ENCODE results near the gene MED9.
"Not testable (repeated sequence)": the region's sequence is repeated elsewhere in the genome, so short reads cannot be mapped to it uniquely, and the experiment has no call there.

Gene MED9

DNA sequence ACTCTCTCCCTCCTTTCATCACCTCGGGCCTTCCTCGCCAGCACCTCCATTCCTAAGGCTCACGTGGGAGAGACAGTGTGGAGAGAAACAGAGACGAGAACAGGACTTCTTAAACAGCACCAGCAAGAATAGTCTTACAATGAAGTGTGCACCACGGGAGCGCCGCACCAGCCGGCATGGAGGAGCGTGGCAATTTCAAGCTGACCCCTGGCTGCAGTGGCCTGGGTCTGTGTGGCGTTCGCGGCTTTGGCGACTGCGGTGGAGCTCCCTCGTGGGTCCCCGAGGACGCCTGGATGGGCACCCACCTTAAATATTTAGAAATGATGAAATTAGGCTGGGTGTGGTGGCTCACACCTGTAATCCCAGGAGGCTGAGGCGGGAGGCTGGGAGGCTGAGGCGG lies 20.5 kb upstream of the MED9 start:
- DNase-seq: no peak

DNA sequence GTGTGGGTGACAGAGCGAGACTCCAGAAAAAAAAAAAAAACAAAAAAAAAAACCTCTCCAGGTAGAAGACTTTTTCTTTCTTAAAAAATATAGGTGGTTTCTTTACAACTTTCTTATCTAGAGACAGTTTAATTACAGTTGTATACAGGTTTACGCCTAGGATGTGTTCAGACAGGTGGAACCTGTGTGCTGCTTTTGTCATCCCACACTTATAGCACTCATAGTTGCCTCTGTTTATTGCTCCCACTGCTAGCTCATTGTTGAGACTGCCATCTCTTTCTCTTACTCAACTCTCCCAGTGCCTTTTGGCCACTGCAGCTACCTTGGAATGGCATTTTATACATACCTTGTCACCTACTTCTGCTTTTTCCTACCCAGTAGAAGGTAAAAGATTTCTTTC lies 19.1 kb upstream of the MED9 start:
- no peak for DNase-seq

DNA sequence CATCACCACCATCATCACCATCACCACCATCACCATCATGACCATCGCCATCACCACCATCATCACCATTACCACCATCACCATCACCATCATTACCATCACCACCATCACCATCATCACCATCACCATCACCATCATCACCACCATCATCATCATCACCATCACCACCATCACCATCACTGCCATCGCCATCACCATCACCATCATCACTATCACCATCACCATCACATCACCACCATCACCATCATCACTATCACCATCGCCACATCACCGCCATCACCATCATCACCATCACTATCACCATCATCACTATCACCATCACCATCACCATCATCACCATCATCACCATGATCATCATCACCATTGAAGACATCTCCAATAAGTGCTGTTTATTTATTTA lies 16.8 kb upstream of the MED9 start:
- no peak for DNase-seq

DNA sequence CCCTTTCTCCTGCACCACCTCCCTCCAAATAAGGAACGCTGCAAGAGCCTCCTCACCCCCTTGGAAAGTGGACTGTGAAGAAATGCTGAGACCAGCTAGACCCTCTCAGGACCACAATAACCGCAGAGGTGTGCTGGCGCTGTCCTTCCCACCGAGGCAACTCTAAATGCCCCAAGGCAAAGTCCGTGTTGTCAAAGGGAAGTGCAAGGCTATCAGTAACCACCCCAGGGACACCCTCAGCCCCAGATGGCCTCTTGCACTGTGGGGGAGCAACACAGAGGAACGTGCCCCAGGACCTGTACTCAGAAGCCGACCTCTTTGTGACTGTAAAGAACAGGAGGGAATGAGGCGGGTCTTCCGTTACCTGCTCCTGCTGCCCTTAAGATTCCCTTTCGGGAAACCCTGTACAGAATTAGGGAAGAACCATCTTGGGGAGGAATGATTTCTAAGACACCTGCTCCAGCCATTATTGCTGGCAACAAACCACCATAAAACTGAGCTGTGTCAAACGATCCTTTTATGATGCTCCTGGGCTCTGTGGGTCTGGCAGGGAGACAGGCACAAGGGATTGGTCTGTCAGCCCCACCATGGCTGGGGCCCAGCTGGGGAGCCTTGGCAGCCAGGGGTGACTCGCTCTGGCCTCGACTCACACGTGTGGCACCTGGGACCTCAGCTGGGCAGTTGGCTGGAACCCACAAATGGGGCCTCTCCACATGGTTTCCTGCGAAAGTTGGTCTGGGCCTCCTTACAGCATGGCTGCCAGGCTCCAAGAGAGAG lies 14.6 kb upstream of the MED9 start:
- no peak for DNase-seq

GRCh38 chr17:17463821-17464220 lies 13.0 kb upstream of the MED9 start:
- no peak for DNase-seq

GRCh38 chr17:17465878-17466277 lies 10.9 kb upstream of the MED9 start:
- DNase-seq: not testable (repeated sequence)

- DNase-seq: no peak
These were observed 10.3 kb upstream of the MED9 start for GRCh38 chr17:17466511-17466910.

DNA sequence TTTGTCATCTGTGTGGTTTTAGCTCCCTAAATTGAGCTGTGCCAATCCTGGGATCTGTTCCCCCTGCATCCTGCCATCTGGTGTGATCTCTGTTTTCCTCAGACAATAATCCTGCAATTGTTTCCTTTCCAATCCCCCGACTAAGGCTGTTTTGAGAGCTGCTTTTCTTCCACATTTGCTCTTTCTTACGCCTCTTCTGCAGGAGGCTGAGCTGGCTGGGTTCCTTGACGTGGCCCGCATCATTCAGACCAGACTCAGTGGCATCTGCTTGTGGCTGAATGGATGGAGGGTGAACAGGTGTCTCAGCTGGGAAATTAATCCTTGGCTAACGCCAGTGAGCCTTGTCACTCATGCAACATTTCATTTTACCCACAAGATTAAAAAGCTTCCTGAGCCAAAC lies 9.8 kb upstream of the MED9 start:
- no peak for DNase-seq

- DNase-seq: no peak
These were observed 9.1 kb upstream of the MED9 start for GRCh38 chr17:17467720-17468119.

- no peak for DNase-seq
These were observed 8.4 kb upstream of the MED9 start for GRCh38 chr17:17468217-17469010.

DNA sequence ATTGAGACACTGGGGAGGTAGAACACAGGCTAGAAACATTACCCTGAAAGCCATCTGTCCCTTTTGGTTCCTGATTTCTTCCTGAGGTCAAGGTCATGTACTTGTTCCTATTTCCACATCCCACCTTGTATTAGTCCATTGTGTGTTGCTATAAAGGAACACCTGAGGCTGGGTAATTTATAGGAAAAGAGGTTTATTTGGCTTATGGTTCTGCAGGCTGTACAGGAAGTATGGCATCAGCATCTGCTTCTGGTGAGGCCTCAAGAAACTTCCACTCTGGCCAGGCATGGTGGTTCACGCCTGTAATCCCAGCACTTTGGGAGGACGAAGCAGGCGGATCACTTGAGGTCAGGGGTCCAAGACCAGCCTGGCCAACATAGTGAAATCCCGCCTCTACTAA lies 7.4 kb upstream of the MED9 start:
- no peak for DNase-seq

DNA sequence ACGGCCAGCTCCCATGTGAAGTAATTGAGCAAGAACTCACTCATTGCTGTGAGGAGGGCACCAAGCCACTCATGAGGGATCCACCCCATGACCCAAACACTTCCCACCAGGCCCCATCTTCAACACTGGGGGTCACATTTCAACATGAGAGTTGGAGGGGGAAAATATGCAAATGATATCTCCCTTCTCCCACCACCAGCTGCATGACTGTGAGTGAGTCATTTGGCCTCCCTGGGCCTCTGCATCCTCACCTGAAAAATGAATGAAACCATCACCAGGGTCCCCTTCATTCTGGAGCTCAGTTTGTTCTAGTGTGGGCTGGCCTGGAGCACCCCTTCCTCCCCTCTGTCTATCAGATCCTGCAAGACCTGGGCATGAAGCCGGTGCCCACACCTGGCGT lies 6.8 kb upstream of the MED9 start:
- no peak for DNase-seq

DNA sequence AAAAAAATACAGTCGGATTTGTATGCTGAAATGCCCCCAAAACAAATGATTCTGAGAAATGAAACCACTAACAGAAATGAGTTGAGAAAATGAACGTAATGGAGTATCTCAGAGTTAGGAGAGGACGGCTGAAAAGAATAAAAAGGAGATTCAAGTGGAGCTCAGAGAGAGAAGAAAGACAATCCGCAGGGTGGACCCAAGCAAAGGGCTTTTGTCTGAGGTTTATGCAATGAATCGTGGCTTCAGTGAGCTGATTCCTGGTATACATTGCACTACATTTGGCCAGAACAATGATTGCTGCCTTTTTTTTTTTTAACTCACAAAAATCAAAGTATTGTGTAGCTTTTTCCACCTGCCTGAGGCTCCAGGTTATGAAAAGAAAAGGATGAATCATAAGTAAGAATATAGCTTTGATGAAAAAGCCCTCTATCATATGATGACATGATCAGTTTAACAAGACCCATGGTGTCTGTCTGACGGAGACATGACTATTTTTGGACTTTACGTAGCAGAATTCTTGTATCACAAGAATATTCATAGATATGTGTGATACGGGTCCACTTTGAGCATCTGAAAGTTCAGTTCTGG lies 4.4 kb upstream of the MED9 start:
- no peak for DNase-seq

GRCh38 chr17:17474341-17474740 lies 2.5 kb upstream of the MED9 start:
- DNase-seq: no peak

DNA sequence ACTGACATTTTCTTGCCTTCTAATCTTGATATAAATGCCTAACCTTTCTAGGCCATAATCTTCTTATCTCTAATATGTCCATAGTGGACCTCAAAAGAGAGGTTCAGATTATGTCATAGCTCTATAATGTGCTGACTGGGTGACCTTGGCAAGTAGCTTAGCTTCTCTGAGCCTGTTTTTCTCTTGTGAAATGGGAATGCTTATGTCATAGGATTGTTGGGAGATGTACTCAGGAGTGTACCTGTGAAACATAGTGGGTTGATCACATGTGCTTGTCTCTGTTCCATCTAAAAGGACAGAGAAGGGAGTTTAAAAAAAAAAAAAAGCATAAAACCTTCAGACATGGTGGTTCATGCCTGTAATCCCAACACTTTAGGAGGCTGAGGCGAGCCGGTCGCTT lies 2.4 kb downstream of the MED9 start:
- no peak for DNase-seq

- no peak for DNase-seq
These were observed 3.9 kb downstream of the MED9 start for GRCh38 chr17:17480593-17481148.

DNA sequence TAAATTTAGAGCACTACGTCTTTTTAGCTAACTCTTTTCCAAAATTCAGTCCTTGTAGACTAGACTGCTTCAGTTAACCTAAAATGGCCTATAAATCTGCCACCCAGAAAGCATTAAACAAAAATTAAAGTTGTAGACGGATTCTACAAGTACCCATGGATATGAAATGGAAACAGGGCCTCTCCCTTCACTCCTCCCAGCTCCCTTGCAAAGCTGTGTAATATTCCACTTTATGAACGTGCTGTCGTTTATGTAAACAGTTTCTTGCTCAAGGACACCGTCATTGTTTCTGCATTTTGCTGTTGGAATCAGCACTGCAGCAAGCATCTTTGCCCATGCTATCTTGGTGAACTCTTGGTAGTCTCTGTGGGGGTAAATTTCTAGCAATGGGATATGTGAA lies 5.1 kb downstream of the MED9 start:
- DNase-seq: no peak

DNA sequence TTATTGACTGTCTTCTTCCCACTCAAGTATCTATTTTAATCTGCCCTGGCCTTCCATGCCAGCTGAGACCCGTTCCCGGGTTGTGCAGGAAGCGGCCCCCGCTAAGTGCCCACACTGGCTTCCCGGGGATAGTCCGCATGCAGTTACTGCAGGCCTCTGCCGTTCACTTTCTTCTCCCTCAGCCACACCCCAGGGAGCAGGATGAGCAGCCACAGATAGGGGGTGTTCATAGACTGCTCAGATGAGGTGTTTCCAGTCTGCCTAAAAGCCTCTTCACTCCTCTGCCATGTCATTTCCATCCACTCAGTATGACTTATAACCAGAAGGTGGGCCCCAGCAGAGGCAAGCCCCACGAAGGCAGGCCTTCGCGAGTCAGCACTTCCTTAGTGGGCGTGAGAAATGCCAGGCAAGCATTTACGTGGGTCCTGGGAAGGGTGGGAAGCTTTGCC lies 7.7 kb downstream of the MED9 start:
- peak; percentile 79 for DNase-seq

DNA sequence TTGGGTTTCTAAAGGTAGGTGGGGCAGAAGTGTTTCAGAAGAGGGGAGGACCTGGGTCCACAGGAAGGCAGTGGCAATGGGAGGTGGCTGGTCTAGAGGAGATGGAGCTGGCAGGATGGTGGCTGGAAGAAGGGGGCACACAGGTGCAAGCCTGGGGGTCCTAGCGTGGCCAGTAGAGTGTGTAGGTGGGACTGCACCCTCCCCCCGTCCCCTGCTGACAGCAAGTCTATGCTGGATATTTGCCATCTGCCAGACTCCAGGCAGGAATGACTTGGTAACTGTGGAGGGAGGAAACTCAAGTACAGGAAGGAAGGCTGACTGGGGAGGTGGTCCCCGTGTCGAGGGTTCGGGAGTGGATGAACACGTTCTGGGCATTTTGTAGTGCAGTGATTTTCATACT lies 8.6 kb downstream of the MED9 start:
- DNase-seq: no peak

GRCh38 chr17:17486416-17486815 lies 9.6 kb downstream of the MED9 start:
- DNase-seq: not testable (repeated sequence)

DNA sequence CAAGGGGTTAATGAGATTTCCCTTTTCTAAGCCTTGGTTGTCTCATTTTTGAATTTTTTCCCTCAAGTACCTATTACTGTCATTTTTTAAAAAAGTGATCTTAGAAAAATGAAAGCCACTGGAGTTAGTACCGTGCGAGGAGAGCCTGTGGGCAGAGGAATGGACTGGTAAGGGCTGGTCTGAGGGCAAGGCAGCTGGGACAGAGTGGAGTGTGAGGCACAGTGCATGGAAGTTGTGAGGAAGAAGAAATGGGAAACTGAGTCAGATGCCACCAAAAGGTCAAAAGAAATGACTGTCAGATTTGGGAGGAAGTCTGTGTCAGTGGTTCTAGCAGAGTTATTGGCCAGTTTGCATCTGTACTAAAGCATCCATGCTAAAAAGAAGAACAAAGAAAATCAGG lies 11.2 kb downstream of the MED9 start:
- no peak for DNase-seq

DNA sequence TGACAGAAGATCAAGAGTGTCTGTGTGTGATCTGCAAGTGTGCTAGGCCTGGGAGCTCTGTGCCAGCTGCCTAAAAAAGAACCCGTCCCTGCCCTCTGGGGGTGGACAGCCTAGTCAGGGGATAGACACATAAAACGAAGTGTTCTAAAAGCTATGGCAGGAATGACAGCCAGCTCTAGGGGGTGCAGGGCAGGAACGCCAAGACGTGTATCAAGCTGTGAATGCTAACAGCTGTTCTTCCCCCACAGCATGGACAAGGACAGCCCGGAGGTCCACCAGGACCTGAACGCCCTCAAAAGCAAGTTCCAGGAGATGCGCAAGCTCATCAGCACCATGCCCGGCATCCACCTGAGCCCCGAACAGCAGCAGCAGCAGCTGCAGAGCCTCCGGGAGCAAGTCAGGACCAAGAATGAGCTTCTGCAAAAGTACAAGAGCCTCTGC lies 14.3 kb downstream of the MED9 start:
- no peak for DNase-seq

- no peak for DNase-seq
These were observed 14.8 kb downstream of the MED9 start for GRCh38 chr17:17491546-17491988.

GRCh38 chr17:17492085-17492484 lies 15.3 kb downstream of the MED9 start:
- no peak for DNase-seq
